HUES64 (cell line): ENCODE measurements around the gene NR4A2.

Experiments
- H3K27ac ChIP-seq: 2 replicates; pipeline ENCODE4 v1.7.0; 2013; ENCODE audit warnings: low read depth, low read length, inconsistent platforms
- H3K27me3 ChIP-seq: 2 replicates; pipeline ENCODE4 v1.6.1; 2013; ENCODE audit warnings: mild to moderate bottlenecking, low read length; ENCODE audit not compliant: insufficient read depth
- H3K36me3 ChIP-seq: 2 replicates; pipeline ENCODE4 v1.6.1; 2013; ENCODE audit warnings: mild to moderate bottlenecking, low read length; ENCODE audit not compliant: insufficient read depth
- H3K4me1 ChIP-seq: 2 replicates; pipeline ENCODE4 v1.6.1; 2013; ENCODE audit warnings: mild to moderate bottlenecking, low read length, moderate library complexity; ENCODE audit not compliant: insufficient read depth
- H3K4me3 ChIP-seq: 2 replicates; pipeline ENCODE4 v1.5.1; 2013; ENCODE audit warnings: mild to moderate bottlenecking, low read length, moderate library complexity
- H3K9ac ChIP-seq: 2 replicates; pipeline ENCODE4 v1.6.1; 2013; ENCODE audit warnings: mild to moderate bottlenecking, low read depth, low read length
- H3K9me3 ChIP-seq: 2 replicates; pipeline ENCODE4 v1.6.1; 2013; ENCODE audit warnings: low read depth, low read length; ENCODE audit not compliant: insufficient read depth
- WGBS: fragments of 150-250, 120-280 bp; methylation state at CpG from one replicate; pipeline ENCODE4 v1.1.7; 2013; ENCODE audit warnings: missing lambda C conversion rate; 5-methylcytosine and 5-hydroxymethylcytosine counted together

NR4A2 gene

GRCh38 chr2:156329031-156329926 is 3.2 kb downstream of the NR4A2 start:
- no peak overlapping the region for H3K9ac ChIP-seq
- H3K27ac ChIP-seq: no peak overlapping the region
- H3K4me1 ChIP-seq: 0 out of 2 replicates have a peak, but pooled peaks cover 4% of the 10 kb centered on the region
- WGBS: 95% methylated on average over 64 of the region's 64 CpGs
- H3K36me3 ChIP-seq: no peaks in the 10 kb centered on the region
- H3K9me3 ChIP-seq: no peaks in the 10 kb centered on the region
- peaks cover 97% of the 10 kb centered on the region for H3K27me3 ChIP-seq
- H3K4me3 ChIP-seq: peak overlapping the region; percentile 33; the same call in 1 of the 2 replicates

- Histone ChIP-seq H3K4me3 (no peak overlapping the region; the same call in 1 of the 2 replicates), H3K9me3 (no peaks in the 10 kb centered on the region), H3K36me3 (no peaks in the 10 kb centered on the region), H3K9ac (no peak overlapping the region), H3K27me3 (peaks cover 99% of the 10 kb centered on the region), H3K27ac (no peak overlapping the region), H3K4me1 (0 out of 2 replicates have a peak, but pooled peaks cover 8% of the 10 kb centered on the region)
- 95% methylated on average over 38 of the region's 38 CpGs for WGBS
Observed at GRCh38 chr2:156327835-156328695, 4.5 kb downstream of the NR4A2 start.

GRCh38 chr2:156326526-156327095 is 5.9 kb downstream of the NR4A2 start:
- H3K27ac ChIP-seq: no peak overlapping the region
- 90% methylated on average over 11 of the region's 12 CpGs for WGBS
- H3K36me3 ChIP-seq: no peaks in the 10 kb centered on the region
- H3K9ac ChIP-seq: no peak overlapping the region
- no peaks in the 10 kb centered on the region for H3K9me3 ChIP-seq
- H3K4me3 ChIP-seq: no peak overlapping the region
- H3K4me1 ChIP-seq: peaks cover 17% of the 10 kb centered on the region; the same call in 1 of the 2 replicates
- peaks cover 100% of the 10 kb centered on the region for H3K27me3 ChIP-seq

GRCh38 chr2:156325688-156326525 is 6.6 kb downstream of the NR4A2 start:
- no peaks in the 10 kb centered on the region for H3K36me3 ChIP-seq
- WGBS: 91% methylated on average over 12 of the region's 12 CpGs
- H3K9ac ChIP-seq: no peak overlapping the region
- no peak overlapping the region for H3K4me3 ChIP-seq
- no peak overlapping the region for H3K27ac ChIP-seq
- H3K9me3 ChIP-seq: no peaks in the 10 kb centered on the region
- H3K27me3 ChIP-seq: peaks cover 100% of the 10 kb centered on the region
- peaks cover 24% of the 10 kb centered on the region; the same call in 1 of the 2 replicates for H3K4me1 ChIP-seq

GRCh38 chr2:156323754-156324153 is 8.8 kb downstream of the NR4A2 start:
- peaks cover 99% of the 10 kb centered on the region for H3K27me3 ChIP-seq
- H3K36me3 ChIP-seq: no peaks in the 10 kb centered on the region
- no peak overlapping the region for H3K4me3 ChIP-seq
- H3K9me3 ChIP-seq: no peaks in the 10 kb centered on the region
- H3K4me1 ChIP-seq: peaks cover 27% of the 10 kb centered on the region; the same call in 1 of the 2 replicates
- no peak overlapping the region for H3K27ac ChIP-seq
- 90% methylated on average over 2 of the region's 2 CpGs for WGBS
- H3K9ac ChIP-seq: no peak overlapping the region

GRCh38 chr2:156322686-156323231 is 9.8 kb downstream of the NR4A2 start:
- Histone ChIP-seq H3K36me3 (no peaks in the 10 kb centered on the region), H3K4me3 (peak overlapping the region; percentile 51), H3K9ac (no peak overlapping the region), H3K9me3 (no peaks in the 10 kb centered on the region), H3K4me1 (peaks cover 27% of the 10 kb centered on the region; the same call in 1 of the 2 replicates), H3K27ac (no peak overlapping the region), H3K27me3 (peaks cover 95% of the 10 kb centered on the region)
- 60% methylated on average over 26 of the region's 26 CpGs for WGBS

GRCh38 chr2:156322051-156322685 is 10.4 kb downstream of the NR4A2 start:
- WGBS: 63% methylated on average over 21 of the region's 21 CpGs
- Histone ChIP-seq H3K27ac (no peak overlapping the region), H3K4me1 (peaks cover 27% of the 10 kb centered on the region; the same call in 1 of the 2 replicates), H3K9me3 (no peaks in the 10 kb centered on the region), H3K9ac (no peak overlapping the region), H3K27me3 (peaks cover 89% of the 10 kb centered on the region), H3K4me3 (peak overlapping the region; percentile 51), H3K36me3 (no peaks in the 10 kb centered on the region)

- Histone ChIP-seq H3K36me3 (no peaks in the 10 kb centered on the region), H3K9ac (no peak overlapping the region), H3K4me3 (peak overlapping the region; percentile 51), H3K4me1 (peaks cover 25% of the 10 kb centered on the region; the same call in 1 of the 2 replicates), H3K27me3 (peaks cover 81% of the 10 kb centered on the region), H3K27ac (no peak overlapping the region), H3K9me3 (no peaks in the 10 kb centered on the region)
- 73% methylated on average over 31 of the region's 31 CpGs for WGBS
Observed at GRCh38 chr2:156321243-156321904, 11.1 kb downstream of the NR4A2 start.

GRCh38 chr2:156320486-156321098 is 11.9 kb downstream of the NR4A2 start:
- H3K27ac ChIP-seq: no peak overlapping the region
- H3K27me3 ChIP-seq: peaks cover 74% of the 10 kb centered on the region
- peaks cover 22% of the 10 kb centered on the region; the same call in 1 of the 2 replicates for H3K4me1 ChIP-seq
- H3K9ac ChIP-seq: no peak overlapping the region
- WGBS: 77% methylated on average over 31 of the region's 31 CpGs
- H3K9me3 ChIP-seq: no peaks in the 10 kb centered on the region
- H3K36me3 ChIP-seq: no peaks in the 10 kb centered on the region
- H3K4me3 ChIP-seq: peak overlapping the region; percentile 51
